Neural cell (in vitro differentiated cells): ENCODE results near the gene SKOR1. TPM values are rescaled to one million over a fixed set of nuclear protein-coding genes. Genes with fewer than 3 reads are reported as not detected.

ENCODE experiments used
- H2AFZ ChIP-seq: fragments of 200-600, 300-800 bp; sonication (generic), shearing (Covaris generic); 2 replicates; pipeline ENCODE4 v1.6.0; 2014; ENCODE audit warnings: low read depth, mild to moderate bottlenecking, antibody characterized with exemption, low read length, moderate library complexity
- H3F3A ChIP-seq: fragments of 200-600 bp; shearing (Covaris generic); 2 replicates; pipeline ENCODE4 v1.6.1; 2016; ENCODE audit warnings: mild to moderate bottlenecking, moderate library complexity, mixed read lengths, antibody characterized with exemption, low read length; ENCODE audit not compliant: insufficient read depth, poor library complexity, severe bottlenecking
- H3K27ac ChIP-seq: fragments of 200-600, 300-800 bp; sonication (generic), shearing (Covaris generic); 2 replicates; pipeline ENCODE4 v1.5.1; 2014; ENCODE audit warnings: mild to moderate bottlenecking, low read length, moderate library complexity
- H3K27me3 ChIP-seq: fragments of 300-800, 200-600 bp; sonication (generic), shearing (Covaris generic); 2 replicates; pipeline ENCODE4 v1.6.0; 2014; ENCODE audit warnings: mild to moderate bottlenecking, low read depth, low read length, moderate library complexity; ENCODE audit not compliant: insufficient read depth
- H3K36me3 ChIP-seq: fragments of 300-800, 200-600 bp; sonication (generic), shearing (Covaris generic); 2 replicates; pipeline ENCODE4 v1.5.1; 2014; ENCODE audit warnings: mild to moderate bottlenecking, antibody characterized with exemption, low read length, moderate library complexity; ENCODE audit not compliant: insufficient read depth
- H3K4me2 ChIP-seq: fragments of 300-800, 200-600 bp; sonication (generic), shearing (Covaris generic); 2 replicates; pipeline ENCODE4 v1.6.0; 2014; ENCODE audit warnings: mild to moderate bottlenecking, low read length
- H3K4me3 ChIP-seq: fragments of 300-800, 200-600 bp; sonication (generic), shearing (Covaris generic); 2 replicates; pipeline ENCODE4 v1.5.1; 2014; ENCODE audit warnings: mild to moderate bottlenecking, low read length, moderate library complexity
- H3K79me2 ChIP-seq: fragments of 200-600 bp; shearing (Covaris generic); replicated peaks from 2 replicates; pipeline ENCODE4 v1.6.0; 2014; ENCODE audit warnings: mild to moderate bottlenecking, low read length, moderate library complexity; ENCODE audit not compliant: insufficient read depth
- H3K9ac ChIP-seq: fragments of 300-800, 200-600 bp; sonication (generic), shearing (Covaris generic); 2 replicates; pipeline ENCODE4 v1.6.1; 2016; ENCODE audit warnings: mild to moderate bottlenecking, low read length, mixed read lengths
- H3K9me2 ChIP-seq: fragments of 200-600 bp; shearing (Covaris generic); 2 replicates; pipeline ENCODE4 v1.6.1; 2016; ENCODE audit warnings: mild to moderate bottlenecking, low read length, mixed read lengths; ENCODE audit not compliant: insufficient read depth
- H3K9me3 ChIP-seq: fragments of 200-600, 300-800 bp; sonication (generic), shearing (Covaris generic); 2 replicates; pipeline ENCODE4 v1.6.1; 2016; ENCODE audit warnings: mild to moderate bottlenecking, mixed run types, low read length, moderate library complexity, mixed read lengths
- H4K20me1 ChIP-seq: fragments of 200-600 bp; shearing (Covaris generic); 2 replicates; pipeline ENCODE4 v1.6.1; 2016; ENCODE audit warnings: mild to moderate bottlenecking, mixed run types; ENCODE audit not compliant: insufficient read depth
- CTCF ChIP-seq: fragments of 450-650 bp; IDR thresholded peaks from 2 replicates; pipeline ENCODE4 v1.5.1; 2014; ENCODE audit warnings: antibody characterized with exemption, mild to moderate bottlenecking, moderate library complexity; ENCODE audit not compliant: poor library complexity, severe bottlenecking
- EP300 ChIP-seq: fragments of 450-650 bp; conservative IDR thresholded peaks from 2 replicates; pipeline ENCODE4 v1.6.1; 2014; ENCODE audit warnings: antibody characterized with exemption, mild to moderate bottlenecking, moderate library complexity; ENCODE audit not compliant: poor library complexity, severe bottlenecking
- EZH2 ChIP-seq: fragments of 200-600, 300-800 bp; shearing (Covaris generic), sonication (generic); IDR thresholded peaks from 2 replicates; pipeline ENCODE4 v1.6.1; 2014; ENCODE audit warnings: antibody characterized with exemption, low read length, borderline replicate concordance, mild to moderate bottlenecking; ENCODE audit not compliant: insufficient read depth, poor library complexity, severe bottlenecking
- MXI1 ChIP-seq: fragments of 450-650 bp; conservative IDR thresholded peaks from 2 replicates; pipeline ENCODE4 v1.6.1; 2014; ENCODE audit warnings: antibody characterized with exemption, mild to moderate bottlenecking; ENCODE audit not compliant: poor library complexity, severe bottlenecking
- POLR2AphosphoS5 ChIP-seq: IDR thresholded peaks from 2 replicates; pipeline ENCODE4 v1.6.1; 2012
- RAD21 ChIP-seq: fragments of 450-650 bp; conservative IDR thresholded peaks from 2 replicates; pipeline ENCODE4 v1.6.1; 2014; ENCODE audit warnings: antibody characterized with exemption, mild to moderate bottlenecking, moderate library complexity
- REST ChIP-seq: IDR thresholded peaks from 2 replicates; pipeline ENCODE4 v1.6.1; 2012; ENCODE audit warnings: borderline replicate concordance
- SMC3 ChIP-seq: fragments of 450-650 bp; conservative IDR thresholded peaks from 2 replicates; pipeline ENCODE4 v1.6.1; 2014; ENCODE audit warnings: antibody characterized with exemption, mild to moderate bottlenecking, moderate library complexity; ENCODE audit not compliant: poor library complexity
- TAF1 ChIP-seq: IDR thresholded peaks from 2 replicates; pipeline ENCODE4 v1.6.1; 2012; ENCODE audit warnings: low read depth
- polyA plus RNA-seq: library from polyadenylated mRNA; depleted of rRNA; stranded (reverse); fragments of >200 nt; gene quantifications from 2 replicates; pipeline ENCODE4 v1.2.3, GENCODE V29; 2014

Gene SKOR1
- polyA plus RNA-seq, 1 donor from 2014 or later, result 0.81 TPM

GRCh38 chr15:67850994-67851571 is 25.8 kb downstream of the SKOR1 start:
- H3K9me3 ChIP-seq, result no peaks in the 10 kb centered on the region
- H3F3A ChIP-seq, result no peaks in the 10 kb centered on the region
- H3K9ac ChIP-seq, result no peak overlapping the region
- no peaks in the 10 kb centered on the region for H3K9me2 ChIP-seq
- H3K27ac ChIP-seq, result no peak overlapping the region
- no peak overlapping the region for H2AFZ ChIP-seq
- H3K36me3 ChIP-seq, result no peaks in the 10 kb centered on the region
- H3K79me2 ChIP-seq, result no peaks in the 10 kb centered on the region
- H3K27me3 ChIP-seq, result no peaks in the 10 kb centered on the region
- TF ChIP-seq RAD21, result no peak
- no peak for TF ChIP-seq EZH2
- no peak for TF ChIP-seq TAF1
- no peak for TF ChIP-seq EP300
- TF ChIP-seq CTCF, result no peak
- TF ChIP-seq MXI1, result no peak
- TF ChIP-seq REST, result no peak
- no peak for TF ChIP-seq POLR2AphosphoS5
- no peak for TF ChIP-seq SMC3
- H4K20me1 ChIP-seq, result no peaks in the 10 kb centered on the region
- H3K4me3 ChIP-seq, result no peak overlapping the region
- H3K4me2 ChIP-seq, result no peak overlapping the region

GRCh38 chr15:67852418-67852817 is 27.1 kb downstream of the SKOR1 start:
- Histone ChIP-seq H3K27me3 (no peaks in the 10 kb centered on the region), H3K9me2 (no peaks in the 10 kb centered on the region), H3K4me3 (no peak overlapping the region), H3K9ac (no peak overlapping the region), H3K4me2 (no peak overlapping the region), H3K9me3 (no peaks in the 10 kb centered on the region), H3F3A (no peaks in the 10 kb centered on the region), H3K36me3 (no peaks in the 10 kb centered on the region), H2AFZ (no peak overlapping the region), H3K79me2 (no peaks in the 10 kb centered on the region), H4K20me1 (no peaks in the 10 kb centered on the region), H3K27ac (no peak overlapping the region)
- TF ChIP-seq RAD21, result no peak
- no peak for TF ChIP-seq CTCF
- TF ChIP-seq EZH2, result no peak
- TF ChIP-seq REST, result no peak
- TF ChIP-seq POLR2AphosphoS5, result no peak
- TF ChIP-seq MXI1, result no peak
- TF ChIP-seq TAF1, result no peak
- no peak for TF ChIP-seq SMC3
- no peak for TF ChIP-seq EP300
